RPMI8226 (cell line): ENCODE data around the gene CAMK1D.

Experiments
- DNase-seq: peaks from one replicate; pipeline ENCODE4 v3.0.0-alpha.2; 2015

The CAMK1D gene

DNA sequence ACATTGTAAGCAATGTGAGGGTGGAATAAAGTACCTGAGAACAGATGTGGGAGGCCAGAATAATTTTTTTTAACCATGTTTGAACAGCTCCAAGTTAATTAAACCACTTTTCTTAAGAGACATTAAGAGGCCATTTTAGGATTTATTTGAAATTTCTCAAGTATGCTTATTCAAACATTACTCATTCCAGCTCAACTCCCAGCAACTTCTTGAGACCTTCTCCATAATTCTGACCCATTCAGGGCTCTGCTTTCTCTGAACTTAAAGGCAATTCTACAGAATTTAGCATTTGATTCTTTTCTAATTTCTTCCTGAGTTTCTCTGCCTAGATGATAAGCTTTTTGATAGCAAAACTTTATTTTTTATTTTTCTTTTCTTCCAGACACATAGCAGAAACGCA lies 314.5 kb downstream of the CAMK1D start:
- no peak for DNase-seq

DNA sequence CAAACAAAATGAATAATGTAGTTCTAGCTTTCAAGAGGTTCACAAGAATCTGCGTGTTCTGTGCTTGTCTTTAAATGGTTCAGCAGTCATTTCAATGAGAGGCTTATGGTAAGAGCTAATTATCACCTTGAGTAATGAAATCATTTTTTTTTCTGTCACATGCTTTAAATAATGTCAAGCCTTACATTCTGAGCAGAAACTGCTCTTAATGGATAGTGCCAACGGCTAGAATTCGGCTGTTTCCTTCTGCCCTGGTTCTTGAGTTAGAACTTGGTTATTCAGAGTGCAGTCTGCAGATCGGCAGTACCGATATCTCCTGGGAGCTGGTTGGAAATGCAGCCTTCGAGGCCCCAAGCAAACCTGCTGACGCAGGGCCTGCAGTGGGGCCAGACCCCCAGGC lies 316.2 kb downstream of the CAMK1D start:
- no peak for DNase-seq

DNA sequence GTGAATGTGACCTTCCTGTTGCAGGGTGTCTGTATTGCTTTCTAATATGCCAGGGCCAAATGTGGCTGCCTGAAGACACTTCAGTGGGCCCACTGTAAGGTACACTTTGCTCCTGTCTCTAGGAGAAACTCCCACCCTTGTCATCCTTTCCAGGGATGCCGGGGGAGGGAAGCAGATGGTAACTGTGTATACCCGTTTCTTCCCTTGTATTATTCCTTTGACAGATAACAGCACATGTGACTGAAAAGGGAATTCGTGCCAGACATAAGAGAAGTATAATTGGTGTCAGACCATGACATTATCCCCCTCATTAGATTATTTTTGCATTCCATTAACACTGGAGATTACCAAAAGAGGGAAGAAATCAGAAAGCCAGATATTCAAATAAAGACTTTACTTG lies 317.7 kb downstream of the CAMK1D start:
- DNase-seq: no peak

DNA sequence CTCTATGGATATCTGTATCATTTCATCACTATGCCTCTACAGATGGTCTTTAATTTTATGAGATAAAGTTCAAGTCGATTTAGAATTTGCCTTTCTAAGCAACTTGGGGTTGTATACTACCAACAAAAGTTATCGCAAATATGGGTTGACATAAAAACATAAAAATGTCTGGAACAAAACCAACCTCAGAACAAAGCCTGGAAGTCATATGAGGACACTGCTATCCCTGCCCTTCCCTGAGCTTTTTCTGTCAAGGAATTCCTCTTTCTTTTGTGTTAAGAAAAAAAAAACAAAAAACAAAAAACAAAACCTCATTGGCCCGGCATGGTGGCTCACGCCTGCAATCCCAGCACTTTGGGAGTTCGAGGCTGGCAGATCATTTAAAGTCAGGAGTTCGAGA lies 319.3 kb downstream of the CAMK1D start:
- DNase-seq: no peak

DNA sequence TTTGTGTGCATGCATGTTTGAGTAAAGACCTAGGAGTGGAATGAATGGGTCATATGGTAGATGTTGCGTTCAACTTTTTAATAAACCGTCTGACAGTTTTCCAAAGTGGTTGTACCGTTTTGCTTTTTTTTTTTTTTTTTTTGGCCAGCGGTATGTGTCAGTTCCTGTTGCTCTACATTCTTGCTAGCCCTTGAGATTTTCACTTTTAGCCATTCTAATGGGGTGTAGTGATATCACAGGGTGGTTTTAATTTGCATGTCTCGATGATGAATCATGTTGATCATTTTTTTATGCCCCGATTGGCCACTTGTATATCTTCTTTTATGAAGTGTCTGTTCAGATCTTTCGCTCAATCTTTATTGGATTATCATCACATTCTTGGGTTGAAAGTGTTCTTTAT lies 320.7 kb downstream of the CAMK1D start:
- DNase-seq: no peak

DNA sequence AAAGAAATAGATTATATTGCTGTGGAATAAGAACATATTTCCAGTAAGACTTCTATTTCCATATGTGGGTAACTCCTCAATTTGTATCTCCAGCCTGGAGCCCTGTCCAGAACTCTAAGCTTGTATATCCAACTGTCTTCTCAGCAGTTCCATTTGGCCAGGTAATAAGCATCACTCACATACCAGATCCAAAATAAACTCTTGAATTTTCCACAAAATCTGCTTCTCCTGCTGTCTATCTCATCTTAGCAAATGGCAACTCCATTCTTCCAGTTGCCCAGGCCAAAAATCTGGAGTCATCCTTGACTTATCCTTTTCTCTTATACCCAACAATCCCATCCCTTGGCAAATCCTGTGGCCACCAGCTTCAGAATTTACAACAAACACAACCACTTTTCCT lies 325.8 kb downstream of the CAMK1D start:
- no peak for DNase-seq

DNA sequence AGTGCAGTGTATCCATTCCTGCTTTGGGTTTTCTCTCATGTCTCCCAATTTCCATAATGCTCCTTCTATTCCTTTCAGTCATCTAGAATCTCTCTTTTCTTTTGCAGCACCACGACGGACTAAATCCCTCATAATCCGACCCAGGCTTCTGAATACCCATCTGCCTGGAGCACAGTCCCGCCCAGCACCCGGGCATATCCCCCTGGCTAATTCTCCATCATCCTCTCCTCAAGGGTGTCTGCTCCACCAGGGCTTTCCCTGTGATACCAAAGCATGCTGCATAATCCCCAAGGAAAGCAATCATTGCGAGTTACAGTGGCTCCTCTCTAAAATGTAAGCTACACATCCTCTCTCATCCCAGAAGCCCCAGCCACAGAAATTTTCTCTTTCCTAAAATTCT lies 330.3 kb downstream of the CAMK1D start:
- DNase-seq: no peak

DNA sequence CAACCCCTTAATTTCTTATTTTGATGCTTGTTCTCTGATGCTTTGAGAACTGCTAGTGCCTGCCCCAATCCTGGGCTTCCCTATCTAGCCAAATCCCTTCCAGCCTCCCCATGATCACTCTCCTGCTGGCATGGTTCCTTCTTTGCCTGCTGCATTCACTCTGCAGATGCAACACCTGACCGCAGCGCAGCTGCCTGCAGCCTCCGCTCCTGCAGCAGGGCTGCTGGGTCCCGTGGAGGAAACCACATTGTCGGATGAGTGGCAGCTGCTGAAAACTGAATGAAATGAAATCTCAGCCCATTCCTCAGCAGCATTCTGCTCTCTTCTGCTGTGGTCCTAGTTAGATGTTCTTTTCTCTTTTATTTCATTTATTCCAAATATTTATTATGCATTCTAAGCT lies 331.9 kb downstream of the CAMK1D start:
- DNase-seq: peak; percentile 16

DNA sequence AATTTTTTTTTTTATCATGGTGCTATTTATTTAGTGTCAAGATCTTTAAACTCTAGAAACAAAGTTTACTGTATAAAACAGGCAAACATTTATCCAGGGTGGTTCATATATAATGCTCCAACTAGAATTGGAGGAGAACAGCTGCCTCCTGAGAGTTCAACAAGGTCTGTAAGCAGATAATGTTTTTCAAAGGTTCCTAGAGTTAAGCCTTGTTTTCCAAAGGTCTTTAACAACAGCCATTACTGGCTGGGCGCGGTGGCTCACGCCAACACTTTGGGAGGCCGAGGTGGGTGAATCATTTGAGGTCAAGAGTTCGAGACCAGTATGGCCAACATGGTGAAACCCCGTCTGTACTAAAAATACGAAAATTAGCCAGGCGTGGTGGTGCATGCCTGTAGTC lies 335.4 kb downstream of the CAMK1D start:
- no peak for DNase-seq

DNA sequence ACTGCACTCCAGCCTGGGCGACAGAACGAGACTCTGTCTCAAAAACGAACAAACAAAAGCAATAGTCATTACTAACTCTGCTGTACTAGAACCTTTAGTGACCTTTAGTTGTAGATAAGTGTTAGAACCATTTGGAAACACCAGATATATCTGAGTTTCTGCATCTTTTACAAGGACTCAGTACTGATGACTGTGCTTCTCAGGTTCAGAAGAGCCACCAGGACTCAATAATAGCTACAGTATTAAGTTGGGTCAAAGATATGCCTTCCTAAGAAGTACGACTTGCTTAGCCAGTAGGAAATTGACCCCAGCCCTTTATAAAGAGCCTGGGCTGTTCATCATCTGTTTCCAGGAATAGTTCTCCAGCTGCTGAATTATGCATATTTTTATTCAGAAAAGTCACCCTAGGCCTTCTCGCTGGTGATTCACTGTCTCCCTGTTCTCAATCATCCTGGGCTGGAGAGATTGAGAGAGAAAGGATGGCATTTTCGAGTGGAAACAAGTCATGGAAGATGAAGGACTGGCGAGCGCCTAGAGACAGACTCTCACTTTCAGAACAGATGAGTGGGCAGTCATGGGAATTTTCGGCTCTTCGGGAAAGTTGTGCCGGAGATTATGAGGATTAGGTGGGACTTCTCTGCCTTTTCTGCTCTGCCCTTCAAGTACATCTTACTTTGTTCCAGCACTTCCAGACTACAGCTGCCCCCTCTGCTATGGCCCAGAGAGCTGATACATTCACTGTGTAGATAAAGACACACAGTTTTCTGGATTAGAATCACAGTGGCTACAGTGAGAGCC lies 336.1 kb downstream of the CAMK1D start:
- DNase-seq: no peak

DNA sequence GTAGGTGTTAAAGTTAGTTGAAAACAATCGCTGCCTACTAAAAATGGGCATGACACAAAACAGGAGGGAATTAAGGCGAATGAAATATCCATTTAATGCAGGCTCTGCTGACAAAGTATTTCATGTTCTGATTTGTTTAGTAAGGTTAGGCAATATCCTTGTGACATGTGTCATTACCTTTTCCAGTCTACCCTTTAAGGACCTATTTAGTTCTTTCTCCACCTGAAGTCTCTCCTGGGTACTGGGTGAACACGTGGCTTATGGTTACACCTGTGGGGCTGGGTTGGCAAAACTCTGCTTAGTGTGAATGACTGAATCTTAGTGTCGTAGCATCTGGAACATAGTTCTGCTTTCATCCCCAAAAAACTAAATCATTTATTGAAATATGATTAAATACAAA lies 338.6 kb downstream of the CAMK1D start:
- DNase-seq: no peak

DNA sequence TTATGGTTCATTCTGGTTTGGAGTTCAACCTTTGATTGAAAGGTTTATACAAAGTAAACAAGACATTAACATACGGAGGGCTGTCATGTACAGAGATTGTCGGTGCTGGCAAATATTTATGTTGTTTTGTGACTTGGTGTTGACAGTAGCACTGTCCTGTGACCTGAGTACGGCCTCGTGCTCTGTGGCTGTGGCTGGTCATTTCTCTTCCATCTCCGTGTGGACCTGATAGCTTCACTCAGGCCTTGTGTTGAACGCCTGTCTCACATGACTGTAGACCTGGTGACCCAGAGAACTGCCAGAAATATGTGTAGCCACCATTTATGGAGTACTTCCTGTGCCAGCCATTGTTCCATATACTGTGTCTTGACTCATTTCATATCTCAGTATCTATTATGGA lies 340.5 kb downstream of the CAMK1D start:
- DNase-seq: no peak

DNA sequence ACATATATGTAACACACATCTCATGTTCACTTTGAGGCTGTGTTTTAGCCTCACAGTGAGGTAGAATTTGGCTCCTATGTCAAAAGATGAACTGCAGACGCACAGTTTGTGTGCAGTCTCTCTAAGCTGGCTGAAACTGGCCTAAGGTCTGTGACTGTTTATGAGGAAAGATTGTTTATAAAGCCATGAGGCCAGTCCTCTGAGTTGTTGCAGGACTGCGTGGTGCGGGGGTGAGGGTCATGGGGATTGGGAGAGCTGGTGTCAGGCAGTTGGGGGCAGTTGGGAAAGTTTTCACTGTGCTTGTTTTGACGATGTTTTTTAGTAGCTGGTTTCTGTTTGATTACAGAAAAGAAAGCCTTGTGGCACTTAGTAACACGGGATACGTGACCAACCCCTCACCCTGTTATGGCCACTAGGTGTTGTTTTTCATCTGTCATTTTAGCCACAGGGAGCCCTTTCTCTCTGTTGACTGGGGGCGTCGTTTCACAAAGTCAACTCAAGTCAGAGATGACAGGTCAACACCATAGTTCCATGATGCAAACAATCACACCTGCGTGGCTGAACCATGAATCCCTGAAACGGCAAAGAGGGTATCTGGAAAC lies 341.3 kb downstream of the CAMK1D start:
- no peak for DNase-seq

DNA sequence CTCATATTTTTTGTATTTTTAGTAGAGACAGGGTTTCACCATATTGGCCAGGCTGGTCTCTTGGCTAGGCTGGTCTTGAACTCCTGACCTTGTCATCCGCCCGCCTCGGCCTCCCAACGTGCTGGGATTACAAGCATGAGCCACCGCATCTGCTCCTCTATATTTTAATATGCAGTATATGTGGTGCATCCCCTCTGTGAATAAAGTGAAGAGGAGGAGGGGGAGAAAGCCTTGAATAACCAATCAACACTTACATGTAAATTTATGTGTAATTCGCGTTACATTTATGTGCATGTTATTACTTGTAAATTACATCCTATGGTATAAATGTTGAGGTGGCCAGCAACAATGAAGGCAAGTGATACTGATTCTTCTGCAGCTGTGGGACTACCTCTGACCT lies 342.2 kb downstream of the CAMK1D start:
- no peak for DNase-seq

DNA sequence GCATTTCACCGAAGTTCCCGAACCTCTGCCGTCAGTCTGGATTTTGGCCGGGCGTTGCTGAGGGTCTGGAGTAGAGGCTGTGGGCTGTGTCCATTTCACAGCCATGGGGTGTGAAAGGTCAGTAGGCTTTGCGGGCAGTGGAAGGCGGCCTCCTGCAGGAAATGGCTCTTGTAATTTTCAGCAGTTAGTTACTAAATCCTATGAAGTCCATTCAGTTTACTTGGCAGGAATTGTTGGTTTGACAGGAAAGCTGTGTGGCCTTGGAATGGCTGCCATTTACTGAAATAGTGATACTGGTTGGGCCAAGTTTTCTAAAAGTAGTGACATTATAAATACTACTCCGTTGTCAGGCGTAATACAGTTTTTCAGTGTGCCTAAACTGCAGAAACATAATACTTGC lies 348.4 kb downstream of the CAMK1D start:
- no peak for DNase-seq

DNA sequence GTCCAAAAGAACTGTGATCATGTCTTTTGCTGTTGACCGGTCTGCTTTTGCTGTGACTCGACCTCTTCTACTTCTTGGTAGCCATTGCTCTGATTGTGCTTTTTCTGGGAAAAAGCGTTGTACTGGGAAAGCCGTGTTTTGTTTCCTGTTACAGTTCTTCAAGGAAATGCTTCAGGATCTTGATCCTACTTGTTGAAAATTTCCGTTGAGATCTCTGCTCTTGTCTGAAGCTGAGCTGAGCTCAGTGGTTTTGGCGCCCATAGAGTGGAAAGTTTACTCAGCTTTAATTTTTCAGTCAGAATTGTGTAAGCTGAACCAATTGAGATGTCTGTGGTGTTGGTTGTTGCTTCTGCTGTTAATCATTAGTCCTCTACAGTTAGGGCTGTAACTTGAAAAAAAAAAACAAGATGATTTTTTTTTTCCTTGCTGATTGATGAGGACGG lies 349.9 kb downstream of the CAMK1D start:
- no peak for DNase-seq

DNA sequence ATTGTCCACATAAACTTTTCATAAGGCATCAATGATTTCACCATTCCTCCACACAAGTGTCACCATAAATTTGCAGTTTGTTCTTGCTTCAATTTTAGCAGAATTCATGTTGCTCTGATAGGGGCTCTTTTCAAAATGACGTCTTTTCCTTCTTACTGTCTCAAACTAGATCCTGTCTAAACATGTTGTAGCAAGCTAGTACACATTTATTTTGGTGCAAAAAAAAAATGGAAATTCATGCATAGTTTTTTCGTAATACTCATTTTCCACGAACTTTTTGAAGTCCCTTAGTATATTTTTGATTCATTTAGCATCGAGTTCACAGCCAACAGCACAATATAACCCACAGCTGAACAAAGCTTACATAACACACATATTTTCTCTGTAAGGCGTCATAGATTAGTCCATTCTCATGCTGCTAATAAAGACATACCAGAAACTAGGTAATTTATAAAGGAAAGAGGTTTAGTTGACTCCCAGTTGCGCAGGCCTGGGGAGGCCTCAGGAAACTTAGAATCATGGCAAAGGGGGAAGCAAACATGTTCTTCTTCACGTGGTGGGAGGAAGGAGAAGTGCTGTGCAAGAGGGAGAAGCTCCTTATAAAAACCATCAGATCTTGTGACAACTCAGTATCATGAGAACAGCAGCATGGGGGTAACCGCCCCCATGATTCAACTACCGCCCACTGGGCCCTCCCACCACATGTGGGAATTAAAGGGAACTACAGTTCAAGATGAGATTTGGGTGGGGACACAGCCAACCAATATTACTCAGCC lies 350.6 kb downstream of the CAMK1D start:
- DNase-seq: no peak

DNA sequence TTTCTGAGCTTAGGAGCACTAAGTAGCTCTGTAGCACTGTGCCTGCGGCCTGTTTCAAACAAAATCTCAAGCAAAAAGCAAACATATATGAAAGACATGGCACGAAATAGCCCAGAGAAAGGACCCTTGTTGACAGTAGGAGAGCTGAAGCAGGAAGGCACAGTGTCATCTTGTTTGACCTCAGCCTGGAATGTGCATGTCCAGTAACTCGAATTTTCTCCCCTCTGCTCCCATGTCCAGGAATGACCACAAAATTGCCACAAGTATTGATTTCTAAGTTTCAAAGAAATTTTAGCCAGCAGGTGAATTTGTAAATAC lies 351.2 kb downstream of the CAMK1D start:
- no peak for DNase-seq

DNA sequence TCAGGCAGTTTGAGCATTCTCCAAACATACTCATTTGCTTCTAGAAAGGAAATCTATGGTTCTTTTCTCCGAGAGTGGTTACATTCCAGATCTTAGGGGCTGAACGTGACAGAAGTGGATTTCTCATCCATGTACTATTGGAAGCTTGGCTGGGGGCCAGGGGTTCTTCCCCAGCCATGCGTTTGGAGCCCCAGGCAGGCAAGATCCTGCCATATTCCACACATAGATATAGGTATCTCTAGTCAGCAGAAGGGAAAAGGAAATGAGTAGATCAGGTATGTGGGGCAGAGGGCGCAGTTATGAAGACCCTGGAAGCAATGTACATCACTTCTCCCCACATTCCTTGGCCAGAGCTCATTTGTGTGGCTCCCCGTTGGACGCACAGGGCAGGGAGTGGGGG lies 352.3 kb downstream of the CAMK1D start:
- DNase-seq: no peak

DNA sequence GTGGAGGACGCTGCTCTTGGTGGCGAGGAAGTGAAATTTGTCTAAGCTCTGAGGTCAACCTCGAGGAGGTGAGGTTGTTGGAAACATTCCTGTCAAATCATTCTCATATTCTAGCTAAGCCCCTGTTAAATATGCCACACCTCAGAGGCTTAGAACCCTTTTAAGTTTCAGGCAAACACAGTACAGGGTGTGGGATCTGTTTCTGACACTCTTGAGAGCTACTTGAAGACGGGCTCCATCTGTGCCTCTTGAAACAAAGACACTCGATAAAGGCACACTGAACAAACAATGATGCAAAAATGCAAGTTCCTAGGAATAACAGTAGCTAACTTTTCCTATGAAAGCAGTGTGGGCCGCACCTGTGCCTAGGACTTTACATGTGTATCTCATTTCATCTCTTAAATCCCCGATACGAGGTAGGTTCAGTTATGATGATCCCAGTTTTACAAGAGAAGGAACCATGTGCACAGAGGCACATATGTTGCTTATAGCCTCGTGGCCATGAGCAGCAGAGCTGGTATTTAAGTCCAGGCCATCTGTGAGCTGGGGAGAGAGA lies 352.9 kb downstream of the CAMK1D start:
- DNase-seq: no peak

DNA sequence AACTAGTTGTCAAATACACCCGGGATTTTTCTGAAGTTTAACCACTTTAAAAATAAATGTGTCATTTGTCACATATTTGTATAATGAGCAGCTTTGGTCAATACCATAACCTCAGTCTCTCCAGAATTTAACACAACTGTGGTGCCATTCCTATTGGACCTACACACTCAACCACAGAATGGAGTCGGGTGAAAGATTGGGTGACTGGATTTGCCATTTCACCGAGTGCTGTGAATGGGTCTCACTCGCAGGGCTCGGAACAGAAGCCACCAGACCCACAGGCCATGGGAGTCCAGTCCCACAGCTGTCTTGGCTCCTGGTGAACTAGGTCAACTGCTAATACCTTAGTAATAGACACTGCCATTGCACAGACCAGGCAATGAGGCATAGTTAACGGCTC lies 353.8 kb downstream of the CAMK1D start:
- no peak for DNase-seq

DNA sequence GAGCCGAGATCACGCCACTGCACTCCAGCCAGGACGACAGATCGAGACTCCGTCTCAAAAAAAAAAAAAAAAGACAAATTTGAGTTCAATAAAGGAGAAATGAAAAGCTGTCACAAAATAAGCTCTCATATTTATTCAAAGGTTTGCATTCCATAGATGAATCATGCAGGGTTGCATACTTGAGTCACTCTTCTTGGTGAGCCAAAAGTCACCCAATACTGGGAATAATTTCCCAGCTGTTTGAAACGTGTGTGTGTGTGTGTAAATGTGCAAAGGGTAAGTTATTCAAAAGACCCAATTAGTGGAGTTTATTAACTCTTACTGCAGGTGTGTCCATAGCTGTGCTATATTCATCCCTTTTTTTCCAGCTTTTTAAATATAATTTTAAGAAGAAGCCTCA lies 354.5 kb downstream of the CAMK1D start:
- DNase-seq: no peak

DNA sequence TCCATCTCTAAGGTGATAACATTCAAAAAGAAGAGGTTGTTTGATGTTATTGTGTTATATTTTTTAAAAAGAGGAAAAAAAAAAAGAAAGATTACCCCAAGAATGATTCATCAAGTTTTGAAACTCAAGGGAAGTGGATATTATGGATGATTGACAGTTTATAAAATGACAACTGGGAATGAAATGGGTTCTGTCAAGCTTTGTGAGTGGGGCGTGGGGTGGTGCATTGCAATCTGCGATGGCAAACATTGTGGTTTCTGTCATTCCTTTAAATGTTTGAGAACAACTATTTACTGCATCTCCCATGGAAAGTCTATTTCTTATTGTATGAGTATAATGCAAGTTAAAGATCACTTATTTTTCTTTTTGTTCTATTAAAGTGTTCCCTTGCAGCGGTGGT lies 355.1 kb downstream of the CAMK1D start:
- no peak for DNase-seq

DNA sequence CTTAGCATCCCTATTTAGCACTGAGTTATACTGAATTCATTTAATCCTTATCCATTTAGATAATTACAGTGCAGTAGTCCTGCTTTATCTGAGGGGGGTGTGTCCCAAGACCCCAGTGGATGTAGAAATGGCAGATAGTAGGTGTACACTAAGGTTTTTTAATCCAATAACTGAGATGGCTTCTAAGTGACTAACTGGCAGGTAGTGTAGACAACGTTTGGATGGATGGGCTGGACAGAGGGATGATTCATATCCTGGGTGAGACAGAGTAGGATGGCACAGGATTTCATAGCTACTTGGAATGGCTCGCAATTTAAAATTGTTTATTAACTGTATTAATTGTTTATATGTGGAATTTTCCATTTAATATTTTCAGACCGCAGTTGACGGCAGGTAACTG lies 356.6 kb downstream of the CAMK1D start:
- no peak for DNase-seq
